ENCODE measurements around the gene CENPP. TPM values are rescaled to one million over a fixed set of nuclear protein-coding genes. Genes with fewer than 3 reads are reported as not detected.

Gene CENPP
- total RNA-seq, 2 donors from 2014 or later: 3.1 to 11.0 TPM

DNA sequence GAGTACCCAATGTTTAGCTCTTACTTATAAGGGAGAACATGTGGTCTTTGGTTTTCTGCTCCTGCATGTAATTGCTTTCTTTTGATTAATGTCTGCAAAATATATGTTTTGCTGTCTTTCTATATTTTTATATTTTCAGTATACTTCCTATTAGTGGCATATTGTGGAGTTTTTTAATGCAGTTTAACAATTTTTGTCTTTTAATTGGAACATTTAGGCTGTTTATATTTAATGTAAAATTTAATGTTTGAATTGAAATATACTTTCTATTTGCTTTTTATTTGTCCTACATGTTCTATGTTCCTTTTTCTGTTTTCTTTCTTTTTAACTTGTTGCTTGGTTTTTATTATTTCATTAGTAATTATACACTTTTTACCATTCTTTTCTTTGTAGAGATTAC, 205.1 kb downstream of the CENPP start:
- Histone ChIP-seq H3K36me3 (no peaks in the 10 kb centered on the region), H3K4me1 (no peaks in the 10 kb centered on the region), H3K4me3 (no peak overlapping the region), H3K27me3 (no peaks in the 10 kb centered on the region), H3K9me3 (no peaks in the 10 kb centered on the region), H3K27ac (no peak overlapping the region), H3K9ac (ENCODE audit: low read depth in 2 of 2, low read length in 2 of 2) (no peak overlapping the region)
- DNase-seq: no peak
- intact Hi-C loops (cut with DNase I): no loop called here
- TF ChIP-seq, protein P1, sequence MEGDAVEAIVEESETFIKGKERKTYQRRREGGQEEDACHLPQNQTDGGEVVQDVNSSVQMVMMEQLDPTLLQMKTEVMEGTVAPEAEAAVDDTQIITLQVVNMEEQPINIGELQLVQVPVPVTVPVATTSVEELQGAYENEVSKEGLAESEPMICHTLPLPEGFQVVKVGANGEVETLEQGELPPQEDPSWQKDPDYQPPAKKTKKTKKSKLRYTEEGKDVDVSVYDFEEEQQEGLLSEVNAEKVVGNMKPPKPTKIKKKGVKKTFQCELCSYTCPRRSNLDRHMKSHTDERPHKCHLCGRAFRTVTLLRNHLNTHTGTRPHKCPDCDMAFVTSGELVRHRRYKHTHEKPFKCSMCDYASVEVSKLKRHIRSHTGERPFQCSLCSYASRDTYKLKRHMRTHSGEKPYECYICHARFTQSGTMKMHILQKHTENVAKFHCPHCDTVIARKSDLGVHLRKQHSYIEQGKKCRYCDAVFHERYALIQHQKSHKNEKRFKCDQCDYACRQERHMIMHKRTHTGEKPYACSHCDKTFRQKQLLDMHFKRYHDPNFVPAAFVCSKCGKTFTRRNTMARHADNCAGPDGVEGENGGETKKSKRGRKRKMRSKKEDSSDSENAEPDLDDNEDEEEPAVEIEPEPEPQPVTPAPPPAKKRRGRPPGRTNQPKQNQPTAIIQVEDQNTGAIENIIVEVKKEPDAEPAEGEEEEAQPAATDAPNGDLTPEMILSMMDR (IDR thresholded peaks at IDR 0.05): no peak

DNA sequence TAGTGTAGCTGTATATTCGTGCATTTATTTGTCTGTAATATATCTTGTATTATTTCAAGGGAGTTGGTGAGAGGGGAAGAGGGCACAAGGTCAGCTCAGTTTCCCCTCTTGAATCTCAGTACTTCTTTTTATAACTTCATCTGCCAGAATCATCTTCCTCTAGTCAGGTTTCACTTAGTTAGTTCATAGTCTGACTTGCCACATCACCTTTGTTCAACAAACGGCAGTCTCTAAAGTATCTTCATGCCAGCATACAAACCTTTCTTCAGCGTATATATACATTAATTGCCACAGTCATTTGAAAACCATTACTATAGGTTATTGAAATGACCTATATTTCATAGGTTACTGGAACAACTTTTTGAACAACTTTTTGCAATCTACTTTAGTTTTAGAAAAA, 208.5 kb downstream of the CENPP start:
- Histone ChIP-seq H3K36me3 (no peaks in the 10 kb centered on the region), H3K9me3 (no peaks in the 10 kb centered on the region), H3K4me1 (no peaks in the 10 kb centered on the region), H3K27me3 (no peaks in the 10 kb centered on the region), H3K4me3 (no peak overlapping the region), H3K27ac (no peak overlapping the region), H3K9ac (ENCODE audit: low read depth in 2 of 2, low read length in 2 of 2) (no peak overlapping the region)
- DNase-seq: no peak
- TF ChIP-seq, protein P1 (IDR thresholded peaks at IDR 0.05): no peak
- intact Hi-C loops (cut with DNase I): no loop called here

DNA sequence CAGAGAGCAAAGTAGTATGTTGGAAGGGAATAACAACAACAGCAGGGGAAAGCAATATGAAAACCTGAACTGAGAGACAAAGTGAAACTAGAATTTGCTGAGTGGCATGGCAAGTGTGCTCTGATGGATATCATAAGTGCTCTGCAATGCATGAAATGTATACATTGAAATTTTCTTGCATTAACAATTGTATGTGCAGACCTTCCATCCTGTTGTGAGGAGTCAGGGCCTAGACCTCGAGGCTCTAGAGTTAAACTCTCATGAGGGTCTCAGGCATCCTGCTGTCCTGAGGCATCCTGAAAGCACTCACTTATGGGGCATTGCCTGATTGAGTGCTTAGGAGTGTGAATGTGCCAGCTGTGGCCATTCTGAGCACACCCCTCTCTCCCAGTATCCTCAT, 208.9 kb downstream of the CENPP start:
- no peak for DNase-seq
- intact Hi-C loops (cut with DNase I): no loop called here
- TF ChIP-seq, protein P1 (IDR thresholded peaks at IDR 0.05): no peak
- H3K27ac ChIP-seq: no peak overlapping the region
- H3K9ac ChIP-seq (ENCODE audit: low read depth in 2 of 2, low read length in 2 of 2): no peak overlapping the region
- no peaks in the 10 kb centered on the region for H3K4me1 ChIP-seq
- H3K9me3 ChIP-seq: no peaks in the 10 kb centered on the region
- no peaks in the 10 kb centered on the region for H3K27me3 ChIP-seq
- H3K36me3 ChIP-seq: no peaks in the 10 kb centered on the region
- H3K4me3 ChIP-seq: no peak overlapping the region

DNA sequence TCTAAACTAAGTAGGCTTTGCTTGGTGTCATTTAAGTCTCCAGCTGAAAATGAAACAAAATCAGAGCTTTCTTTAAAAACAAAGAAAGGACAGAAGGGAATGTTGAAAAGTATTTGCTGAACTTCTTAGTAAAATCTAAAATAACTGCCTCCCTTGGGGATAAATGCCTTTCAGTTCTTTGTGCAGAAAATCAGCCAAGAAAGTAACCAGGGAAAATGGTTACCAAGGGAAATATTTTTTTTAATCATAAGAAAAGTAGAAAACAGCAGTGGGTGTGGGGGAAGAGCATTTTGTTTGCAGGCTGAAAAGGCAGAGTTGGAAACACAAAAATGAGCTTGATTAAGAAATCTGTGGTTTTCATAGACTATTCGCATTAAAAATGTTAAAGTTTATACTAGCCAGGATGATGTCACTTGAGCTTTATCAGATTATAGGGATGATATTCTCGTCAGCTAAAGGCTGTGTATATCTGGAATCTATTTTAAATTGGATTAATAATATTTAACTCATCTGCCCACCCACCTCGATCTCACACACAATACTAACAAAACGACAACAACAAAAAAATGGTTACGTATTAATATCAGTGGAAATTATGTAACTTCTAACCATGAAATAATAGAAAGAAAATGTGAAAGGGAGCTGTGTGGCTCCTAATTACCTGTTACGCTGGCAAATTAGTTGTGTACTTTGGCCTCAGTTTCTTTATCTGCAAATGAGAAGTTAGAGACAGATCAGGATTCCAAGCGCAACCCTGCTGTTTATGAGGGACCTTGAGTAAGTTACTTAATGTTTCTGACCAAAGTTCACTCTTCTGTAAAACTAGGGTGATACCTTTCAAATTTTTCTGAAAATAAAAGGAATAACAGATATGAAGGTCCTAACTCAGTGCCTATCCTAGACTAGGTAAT, 210.4 kb downstream of the CENPP start, which contains the start of gene ECM2:
Gene ECM2 (minus strand): TSS at position 51 of the 911 bp plus-strand sequence. CDS start 13,124 bp downstream, outside the sequence.
- H3K9me3 ChIP-seq: no peaks in the 10 kb centered on the region
- intact Hi-C loops (cut with DNase I): no loop called here
- H3K9ac ChIP-seq (ENCODE audit: low read depth in 2 of 2, low read length in 2 of 2): no peak within 1 kb of the TSS
- no peaks in the 10 kb centered on the region for H3K36me3 ChIP-seq
- H3K4me1 ChIP-seq: no peaks in the 10 kb centered on the region
- no peak for DNase-seq
- H3K4me3 ChIP-seq: no peak within 1 kb of the TSS
- TF ChIP-seq, protein P1 (IDR thresholded peaks at IDR 0.05): no peak
- no peak within 1 kb of the TSS for H3K27ac ChIP-seq
- no peaks in the 10 kb centered on the region for H3K27me3 ChIP-seq

DNA sequence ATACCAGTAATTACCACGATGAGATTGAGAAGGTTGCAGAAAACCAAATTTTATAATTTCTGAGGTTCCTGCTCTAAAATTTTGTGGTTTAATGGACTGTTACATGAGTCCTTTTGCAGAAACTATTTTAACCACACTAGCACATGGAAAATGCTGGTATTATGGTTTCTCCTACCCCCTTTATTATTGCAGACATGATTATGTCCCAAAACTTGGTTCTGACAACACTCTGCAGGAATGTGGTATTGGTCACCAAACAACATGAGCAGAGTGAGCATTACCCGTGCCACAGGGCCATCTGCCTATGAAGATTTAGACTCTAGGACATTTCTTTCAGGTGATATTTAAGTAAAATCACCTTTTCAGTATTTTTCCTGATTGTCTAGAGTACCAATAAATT, 212.8 kb downstream of the CENPP start:
- Histone ChIP-seq H3K27me3 (no peaks in the 10 kb centered on the region), H3K4me3 (no peak overlapping the region), H3K36me3 (no peaks in the 10 kb centered on the region), H3K9ac (ENCODE audit: low read depth in 2 of 2, low read length in 2 of 2) (no peak overlapping the region), H3K9me3 (no peaks in the 10 kb centered on the region), H3K27ac (no peak overlapping the region), H3K4me1 (no peaks in the 10 kb centered on the region)
- DNase-seq: no peak
- TF ChIP-seq, protein P1 (IDR thresholded peaks at IDR 0.05): no peak
- intact Hi-C loops (cut with DNase I): no loop called here
